B cell (primary cell): ENCODE results near the gene MMP23B. TPM values are rescaled to one million over a fixed set of nuclear protein-coding genes. Genes with fewer than 3 reads are reported as not detected.
"Not testable (repeated sequence)": the region's sequence is repeated elsewhere in the genome, so short reads cannot be mapped to it uniquely, and the experiment has no call there.

Source experiments
- ATAC-seq: fragments of 200-7000 bp; cut with Tn5 transposase; one replicate; pipeline ENCODE4 v1.10.0; 2021; ENCODE audit warnings: low read depth, mild to moderate bottlenecking, moderate number of reproducible peaks, moderate library complexity
- CTCF ChIA-PET: fragments of 350-600 bp; sonication (Branson Sonifier 250); formaldehyde crosslinking; loops from one replicate; lab custom pipeline; 2021; ENCODE audit warnings: antibody characterized with exemption, inconsistent platforms; lab: Charles Lee
- POLR2A ChIA-PET: fragments of 350-600 bp; sonication (Branson Sonifier 250); formaldehyde crosslinking; loops from one replicate; lab custom pipeline; 2021; ENCODE audit warnings: antibody characterized with exemption; lab: Charles Lee
- DNase-seq: peaks from one replicate; pipeline ENCODE4 v3.0.0; 2013
- H2AFZ ChIP-seq: 2 replicates; pipeline ENCODE4 v1.6.1; 2012; ENCODE audit warnings: mild to moderate bottlenecking, low read depth, low read length; ENCODE audit not compliant: insufficient read depth, poor library complexity, severe bottlenecking
- H3K27ac ChIP-seq, 2 donors: 1 replicate in 1 of 2; 2 replicates in 1 of 2; pipeline ENCODE4 v1.5.1; 2012 to 2013; ENCODE audit warnings: low read length in 2 of 2, mild to moderate bottlenecking in 2 of 2, moderate library complexity in 1 of 2
- H3K27me3 ChIP-seq, 4 experiments: fragments of 200-600 bp in 1 of 4; sonication (generic) in 1 of 4; replicated peaks in 1 of 4; 1 replicate in 2 of 4; 2 replicates in 2 of 4; pipeline versions ENCODE4 v1.6.1 to v1.7.0; 2013 to 2016; ENCODE audit warnings: low read length in 3 of 4, mild to moderate bottlenecking in 2 of 4, mixed read lengths in 1 of 4, moderate library complexity in 1 of 4; ENCODE audit not compliant: insufficient read depth in 4 of 4, control insufficient read depth in 3 of 4; ENCODE audit errors: control extremely low read depth in 1 of 4
- H3K36me3 ChIP-seq, 2 experiments: replicated peaks in 1 of 2; 1 replicate in 1 of 2; 2 replicates in 1 of 2; pipeline versions ENCODE4 v1.6.1 to v1.7.1; 2013; ENCODE audit warnings: low read length in 1 of 2; ENCODE audit not compliant: insufficient read depth in 2 of 2, control insufficient read depth in 1 of 2; ENCODE audit errors: control extremely low read depth in 1 of 2, extremely low read depth in 1 of 2
- H3K4me1 ChIP-seq, 2 donors: fragments of 200-600 bp in 1 of 2; sonication (generic) in 1 of 2; 1 replicate in 1 of 2; 2 replicates in 1 of 2; pipeline versions ENCODE4 v1.5.1 to v1.6.1; 2013 to 2017; ENCODE audit warnings: low read length in 2 of 2; ENCODE audit not compliant: control insufficient read depth in 2 of 2, insufficient read depth in 2 of 2
- H3K4me2 ChIP-seq: replicated peaks from 2 replicates; pipeline ENCODE3; 2012; ENCODE audit warnings: mild to moderate bottlenecking, low read depth, low read length; ENCODE audit not compliant: poor library complexity, severe bottlenecking
- H3K4me3 ChIP-seq, 5 experiments: fragments of 200-600 bp in 1 of 5; sonication (generic) in 1 of 5; 1 replicate in 3 of 5; 2 replicates in 2 of 5; pipeline versions ENCODE4 v1.5.1 to v1.7.0; 2011 to 2016; ENCODE audit warnings: low read length in 4 of 5, mild to moderate bottlenecking in 4 of 5, low read depth in 2 of 5, control low read depth in 1 of 5, moderate library complexity in 1 of 5; ENCODE audit not compliant: insufficient read depth in 1 of 5; ENCODE audit errors: control extremely low read depth in 1 of 5, extremely low read depth in 1 of 5
- H3K79me2 ChIP-seq: fragments of 200-600 bp; sonication (generic); one replicate; pipeline ENCODE4 v1.6.0; 2016; ENCODE audit warnings: low read length; ENCODE audit not compliant: control insufficient read depth, insufficient read depth
- H3K9ac ChIP-seq: fragments of 200-600 bp; sonication (generic); 2 replicates; pipeline ENCODE4 v1.6.1; 2017; ENCODE audit warnings: mild to moderate bottlenecking, low read length, moderate library complexity
- H3K9me3 ChIP-seq, 3 donors: one replicate each; pipeline versions ENCODE4 v1.6.1 to v1.7.1; 2013; ENCODE audit warnings: low read length in 2 of 3; ENCODE audit not compliant: control insufficient read depth in 2 of 3, insufficient read depth in 1 of 3; ENCODE audit errors: control extremely low read depth in 1 of 3
- H4K20me1 ChIP-seq: 2 replicates; pipeline ENCODE4 v1.6.0; 2012; ENCODE audit warnings: mild to moderate bottlenecking, low read length; ENCODE audit not compliant: insufficient read depth, control insufficient read depth, poor library complexity, severe bottlenecking
- H3K27ac Mint-ChIP-seq: one replicate; pipeline ENCODE4 v1.8.0; 2021; ENCODE audit warnings: mixed read lengths
- H3K27me3 Mint-ChIP-seq: one replicate; pipeline ENCODE4 v1.8.0; 2021; ENCODE audit warnings: mixed read lengths
- H3K4me1 Mint-ChIP-seq: one replicate; pipeline ENCODE4 v1.8.0; 2021; ENCODE audit warnings: mixed read lengths
- H3K4me3 Mint-ChIP-seq: one replicate; pipeline ENCODE4 v1.8.0; 2021; ENCODE audit warnings: mixed read lengths
- H3K9me3 Mint-ChIP-seq: one replicate; pipeline ENCODE4 v1.8.0; 2022; ENCODE audit warnings: mixed read lengths; ENCODE audit not compliant: insufficient read depth
- CTCF ChIP-seq: fragments of 200-600 bp; IDR thresholded peaks from one replicate; pipeline ENCODE4 v1.8.0; 2022; ENCODE audit warnings: antibody characterized with exemption, mild to moderate bottlenecking
- EZH2 ChIP-seq: IDR thresholded peaks from 2 replicates; pipeline ENCODE4 v1.6.1; 2012; ENCODE audit warnings: borderline replicate concordance, low read depth, mild to moderate bottlenecking, moderate library complexity, low read length; ENCODE audit not compliant: insufficient read depth, poor library complexity, severe bottlenecking
- WGBS: methylation state at CpG from one replicate; pipeline ENCODE4 v1.1.5; 2013; ENCODE audit warnings: missing lambda C conversion rate; ENCODE audit not compliant: insufficient coverage; 5-methylcytosine and 5-hydroxymethylcytosine counted together
- intact Hi-C: fragments of 100-400 bp; cut with micrococcal nuclease; formaldehyde crosslinking; loops from one replicate; pipeline ENCODE4 v1.10.0; 2022
- polyA plus RNA-seq: library from polyadenylated mRNA; depleted of rRNA; stranded (reverse); fragments of >200 nt; gene quantifications from 2 replicates; pipeline ENCODE4 v1.2.3, GENCODE V29; 2012
- total RNA-seq, 2 donors: library from RNA; stranded (reverse); fragments of 120-200 nt in 1 of 2; gene quantifications; 1 replicate in 1 of 2; 2 replicates in 1 of 2; pipeline versions ENCODE4 v1.2.3 to v1.2.4, GENCODE V29; 2013 to 2022

Gene MMP23B
- total and polyA plus RNA-seq, 2 donors (not counting 1 experiment from before 2014, with no cell fraction given) = 1.0 to 1.7 TPM

- no peaks in the 10 kb centered on the region for H3K9me3 Mint-ChIP-seq
- H3K79me2 ChIP-seq = no peaks in the 10 kb centered on the region
- ATAC-seq = no peak
Observed at GRCh38 chr1:1594602-1595260, 37.2 kb upstream of the MMP23B start.

GRCh38 chr1:1595341-1595740, 36.6 kb upstream of the MMP23B start:
- H3K27me3 Mint-ChIP-seq = peaks cover 11% of the 10 kb centered on the region
- H3K9me3 Mint-ChIP-seq, H3K9me3 ChIP-seq, H3K27ac ChIP-seq, intact Hi-C loops, CTCF ChIA-PET, H3K79me2 ChIP-seq, H3K36me3 ChIP-seq, H4K20me1 ChIP-seq, H3K4me3 Mint-ChIP-seq, ATAC-seq, H3K27ac Mint-ChIP-seq, H3K4me2 ChIP-seq, DNase-seq, H3K9ac ChIP-seq, H3K4me3 ChIP-seq, POLR2A ChIA-PET: not testable (repeated sequence)
- peaks cover 5 to 17% of the 10 kb centered on the region in 2 donors for H3K4me1 ChIP-seq
- peaks cover 0 to 21% (median 6%) of the 10 kb centered on the region in 4 experiments for H3K27me3 ChIP-seq
- 58% methylated on average over 2 of the region's 2 CpGs for WGBS
- peak overlapping the region; percentile 28 for H2AFZ ChIP-seq
- H3K4me1 Mint-ChIP-seq = peaks cover 12% of the 10 kb centered on the region

More at GRCh38 chr1:1594602-1595260, 37.2 kb upstream of the MMP23B start:
- Histone ChIP-seq H3K27me3 (peaks cover 0 to 22% (median 6%) of the 10 kb centered on the region in 4 experiments), H3K9ac (no peak overlapping the region), H3K4me2 (no peak overlapping the region), H2AFZ (peak overlapping the region; percentile 28), H3K4me1 (peaks cover 4 to 15% of the 10 kb centered on the region in 2 donors), H3K4me3 (no peak overlapping the region), H3K27ac (no peak overlapping the region), H4K20me1 (no peaks in the 10 kb centered on the region), H3K9me3 (peaks cover 0 to 5% (median 0%) of the 10 kb centered on the region in 3 donors), H3K36me3 (no peaks in the 10 kb centered on the region)
- CTCF ChIA-PET = no interaction called here
- Mint-ChIP-seq H3K4me1 (peaks cover 12% of the 10 kb centered on the region), H3K27ac (no peak overlapping the region), H3K4me3 (no peak overlapping the region), H3K27me3 (peaks cover 11% of the 10 kb centered on the region)
- WGBS = 86% methylated on average over 10 of the region's 10 CpGs
- no peak for TF ChIP-seq EZH2
- TF ChIP-seq CTCF = no peak
- intact Hi-C loops = no loop called here
- peak; percentile 29 for DNase-seq
- POLR2A ChIA-PET = no interaction called here
